ENCODE data around the gene ANKS1A. TPM values are rescaled to one million over a fixed set of nuclear protein-coding genes. Genes with fewer than 3 reads are reported as not detected.

The ANKS1A gene
- total and polyA plus RNA-seq, 7 donors: 3.9 to 12.4 (median 6.1) TPM

- 85 to 91% (median 89%) methylated on average over 10 of the region's 10 CpGs for WGBS, 3 donors
- Histone ChIP-seq H3K9me3 (no peaks in the 10 kb centered on the region), H3K36me3 (ENCODE audit: insufficient read depth in 1 of 2, low read depth in 1 of 2) (peaks cover 0 to 59% of the 10 kb centered on the region in 2 donors), H3K4me1 (no peaks in the 10 kb centered on the region), H3K4me3 (no peak overlapping the region), H3K27me3 (ENCODE audit: insufficient read depth in 3 of 3, low read length in 2 of 3) (no peaks in the 10 kb centered on the region), H3K27ac (no peak overlapping the region)
- TF ChIP-seq CTCF (IDR thresholded peaks at IDR 0.05): no peak
- ATAC-seq (no peak), DNase-seq (no peak)
- intact Hi-C loops (cut with DNase I): no loop called here
Measured at GRCh38 chr6:35090734-35091133, 201.7 kb downstream of the ANKS1A start.

DNA sequence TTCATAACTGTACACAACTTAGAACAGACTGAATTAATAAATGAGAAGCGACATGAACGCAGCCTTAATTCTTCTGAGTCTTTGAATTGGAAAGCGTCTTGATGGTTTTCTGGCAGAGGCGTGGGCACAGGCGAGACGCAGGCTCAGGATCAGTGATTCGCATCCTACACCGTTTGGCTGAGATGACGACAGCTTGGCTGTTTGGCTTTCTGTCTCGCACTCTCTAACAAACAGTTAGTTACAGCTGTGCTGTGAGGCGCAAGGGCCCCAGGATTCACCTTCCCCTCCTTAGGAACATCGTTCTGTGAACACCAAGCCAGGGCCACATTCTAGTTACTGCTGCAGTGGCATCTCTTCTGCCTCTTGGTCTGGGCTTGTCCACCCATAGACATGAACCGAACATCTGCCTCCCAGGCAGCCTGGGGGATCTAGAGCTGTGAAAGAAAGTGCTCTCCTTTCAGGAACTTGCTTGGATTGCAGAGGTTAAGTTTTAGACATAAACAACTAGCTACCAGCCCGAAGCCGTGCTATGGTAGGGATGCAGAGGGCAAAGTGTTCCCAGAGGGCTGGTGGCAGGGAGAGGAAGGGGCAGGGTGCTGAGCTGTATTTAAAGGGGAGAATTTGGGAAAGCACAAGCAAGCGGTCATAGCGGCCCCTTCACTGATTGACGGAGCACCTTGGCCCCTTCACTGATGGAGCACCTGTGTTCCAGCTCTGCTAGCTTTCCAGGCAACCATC, 202.5 kb downstream of the ANKS1A start:
- Histone ChIP-seq H3K9me3 (no peaks in the 10 kb centered on the region), H3K4me1 (no peaks in the 10 kb centered on the region), H3K27me3 (ENCODE audit: insufficient read depth in 3 of 3, low read length in 2 of 3) (no peaks in the 10 kb centered on the region), H3K36me3 (ENCODE audit: insufficient read depth in 1 of 2, low read depth in 1 of 2) (peaks cover 0 to 51% of the 10 kb centered on the region in 2 donors), H3K4me3 (no peak overlapping the region), H3K27ac (peak overlapping the region; percentile 23)
- intact Hi-C loops (cut with DNase I): no loop called here
- WGBS, 3 donors: 86 to 91% (median 91%) methylated on average over 18 of the region's 18 CpGs
- no peak for ATAC-seq
- DNase-seq: no peak
- no peak for TF ChIP-seq CTCF (IDR thresholded peaks at IDR 0.05)

DNA sequence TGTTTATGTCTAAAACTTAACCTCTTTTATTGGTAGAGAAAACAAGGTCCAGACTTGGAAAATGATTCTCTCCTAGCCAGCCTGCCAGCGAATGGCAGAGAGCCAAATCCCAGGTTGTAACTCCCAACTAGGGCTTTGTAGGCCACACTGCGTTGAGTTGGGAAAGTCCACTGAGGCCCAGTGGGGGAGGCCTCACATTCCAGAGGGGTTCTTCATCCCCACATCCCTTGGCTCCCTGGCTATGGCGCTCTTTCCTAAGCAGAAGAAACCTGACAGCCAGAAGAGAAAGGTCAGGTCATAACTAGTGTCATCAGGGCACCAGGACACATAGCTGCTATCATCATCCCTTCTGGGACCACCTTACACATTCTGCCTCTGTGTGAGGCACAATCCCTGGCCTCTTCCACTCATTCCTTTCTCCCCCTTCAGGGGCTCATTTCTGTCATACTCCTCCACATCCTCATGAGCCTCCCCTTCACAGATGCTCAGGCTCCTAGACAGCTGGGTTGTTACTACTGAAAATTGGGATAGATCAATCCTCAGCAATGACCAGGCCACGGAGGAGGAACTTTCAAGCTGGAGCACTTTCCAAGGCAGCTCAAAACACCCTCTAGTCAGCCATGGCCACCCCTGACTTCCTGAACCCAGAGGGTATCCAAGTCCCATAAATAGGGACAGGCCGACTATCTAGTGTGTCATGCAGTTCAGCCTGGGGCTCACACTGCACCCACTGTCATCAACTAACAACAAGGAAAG, 203.5 kb downstream of the ANKS1A start:
- H3K9me3 ChIP-seq: no peaks in the 10 kb centered on the region
- H3K4me3 ChIP-seq: no peak overlapping the region
- intact Hi-C loops (cut with DNase I): no loop called here
- peak in 1 of 2 donors; percentile 53 for DNase-seq
- H3K4me1 ChIP-seq: no peaks in the 10 kb centered on the region
- H3K36me3 ChIP-seq (ENCODE audit: insufficient read depth in 1 of 2, low read depth in 1 of 2): peaks cover 0 to 41% of the 10 kb centered on the region in 2 donors
- peak overlapping the region; percentile 30 for H3K27ac ChIP-seq
- H3K27me3 ChIP-seq (ENCODE audit: insufficient read depth in 3 of 3, low read length in 2 of 3): no peaks in the 10 kb centered on the region
- TF ChIP-seq CTCF (IDR thresholded peaks at IDR 0.05): no peak
- WGBS, 3 donors: 59 to 80% (median 68%) methylated on average over 5 of the region's 5 CpGs
- peak in 3 of 4 donors; percentile 34 to 64 (median 46) for ATAC-seq

DNA sequence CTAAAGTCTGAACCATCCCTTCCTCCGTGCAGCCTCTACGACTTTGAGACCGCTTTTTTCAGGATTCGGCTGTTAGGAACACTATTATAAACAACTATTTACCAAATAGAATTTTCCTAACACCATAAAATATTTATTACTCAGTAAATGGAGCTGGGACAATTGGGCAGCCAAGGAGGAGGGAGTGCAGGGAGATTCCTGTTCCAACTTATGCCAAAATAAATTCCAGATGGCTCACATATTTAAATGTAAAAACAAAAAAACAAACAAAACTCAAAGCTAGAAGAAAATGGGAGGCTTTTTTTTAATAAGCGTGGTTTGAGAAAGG, 204.0 kb downstream of the ANKS1A start:
- no peak for TF ChIP-seq CTCF (IDR thresholded peaks at IDR 0.05)
- H3K4me1 ChIP-seq: no peaks in the 10 kb centered on the region
- H3K27ac ChIP-seq: peak overlapping the region; percentile 30
- DNase-seq (no peak), ATAC-seq (no peak)
- no peaks in the 10 kb centered on the region for H3K27me3 ChIP-seq (ENCODE audit: insufficient read depth in 3 of 3, low read length in 2 of 3)
- H3K9me3 ChIP-seq: no peaks in the 10 kb centered on the region
- intact Hi-C loops (cut with DNase I): no loop called here
- WGBS, 3 donors: 77 to 85% (median 83%) methylated on average over 5 of the region's 5 CpGs
- H3K4me3 ChIP-seq: no peak overlapping the region
- H3K36me3 ChIP-seq (ENCODE audit: insufficient read depth in 1 of 2, low read depth in 1 of 2): peaks cover 0 to 36% of the 10 kb centered on the region in 2 donors
